OCI-LY7 (cell line): ENCODE measurements around the gene RNF40. TPM values are rescaled to one million over a fixed set of nuclear protein-coding genes. Genes with fewer than 3 reads are reported as not detected.

ENCODE experiments used
- BruUV-seq: library from RNA; stranded (reverse); fragments of 400-500 nt; replicated peaks from 2 replicates; lab custom pipeline; 2021; lab: Mats Ljungman, UMichigan
- CTCF ChIA-PET: fragments of 300-600 bp; sonication (Branson Sonifier 250); formaldehyde crosslinking; loops from one replicate; lab custom pipeline; 2022; ENCODE audit warnings: antibody characterized with exemption; ENCODE audit not compliant: unreplicated experiment; lab: Charles Lee
- POLR2A ChIA-PET: fragments of 300-600 bp; sonication (Branson Sonifier 250); formaldehyde crosslinking; loops from one replicate; lab custom pipeline; 2022; ENCODE audit warnings: antibody characterized with exemption; lab: Charles Lee
- DNase-seq: peaks from one replicate; pipeline ENCODE4 v3.0.0-alpha.2; 2015; ENCODE audit warnings: low spot score
- H2AFZ ChIP-seq: fragments of 200-600 bp; sonication (generic), shearing (Covaris generic); 2 replicates; pipeline ENCODE4 v1.6.1; 2014; ENCODE audit warnings: mild to moderate bottlenecking, antibody characterized with exemption, low read length, moderate library complexity
- H3K27ac ChIP-seq: fragments of 200-600 bp; sonication (generic); 2 replicates; pipeline ENCODE4 v1.5.1; 2014; ENCODE audit warnings: mixed run types, low read depth, mild to moderate bottlenecking, moderate library complexity, low read length, inconsistent platforms; ENCODE audit not compliant: poor library complexity, severe bottlenecking
- H3K36me3 ChIP-seq: fragments of 200-600 bp; sonication (generic); 2 replicates; pipeline ENCODE4 v1.6.1; 2014; ENCODE audit warnings: mild to moderate bottlenecking, antibody characterized with exemption, low read length, moderate library complexity, mixed read lengths; ENCODE audit not compliant: insufficient read depth
- H3K4me1 ChIP-seq: fragments of 200-600 bp; sonication (generic); 2 replicates; pipeline ENCODE4 v1.5.1; 2014; ENCODE audit warnings: mild to moderate bottlenecking, low read length; ENCODE audit not compliant: insufficient read depth, poor library complexity, severe bottlenecking
- H3K4me2 ChIP-seq: fragments of 200-600 bp; sonication (generic); 2 replicates; pipeline ENCODE4 v1.6.1; 2014; ENCODE audit warnings: mild to moderate bottlenecking, low read length
- H3K4me3 ChIP-seq: fragments of 200-600 bp; sonication (generic); 2 replicates; pipeline ENCODE4 v1.5.1; 2014; ENCODE audit warnings: mild to moderate bottlenecking, low read depth, low read length; ENCODE audit not compliant: poor library complexity, severe bottlenecking
- H3K79me2 ChIP-seq: fragments of 200-600 bp; sonication (generic); 2 replicates; pipeline ENCODE4 v1.6.1; 2016; ENCODE audit warnings: low read depth, mild to moderate bottlenecking, low read length, moderate library complexity, mixed read lengths; ENCODE audit not compliant: insufficient read depth
- H3K9me2 ChIP-seq: fragments of 200-600 bp; sonication (generic); 2 replicates; pipeline ENCODE4 v1.6.1; 2016; ENCODE audit warnings: mild to moderate bottlenecking, low read length, mixed read lengths; ENCODE audit not compliant: insufficient read depth
- H3K9me3 ChIP-seq: fragments of 200-600 bp; sonication (generic); 2 replicates; pipeline ENCODE4 v1.6.1; 2014; ENCODE audit warnings: mild to moderate bottlenecking, mixed run types, low read length, mixed read lengths
- H4K20me1 ChIP-seq: fragments of 200-600 bp; sonication (generic); 2 replicates; pipeline ENCODE4 v1.6.1; 2014; ENCODE audit warnings: mild to moderate bottlenecking, antibody characterized with exemption, low read length, moderate library complexity, mixed read lengths; ENCODE audit not compliant: insufficient read depth
- EZH2phosphoT487 ChIP-seq: fragments of 200-600 bp; sonication (generic); IDR thresholded peaks from 2 replicates; pipeline ENCODE4 v1.6.1; 2018; ENCODE audit warnings: low read depth, borderline replicate concordance, mild to moderate bottlenecking, mixed run types, antibody characterized with exemption, low read length, moderate library complexity, mixed read lengths
- intact Hi-C: fragments of 100-400 bp; cut with micrococcal nuclease; formaldehyde crosslinking; loops from one replicate; pipeline ENCODE4 v1.10.0; 2022; ENCODE audit not compliant: unreplicated experiment
- total RNA-seq, 2 experiments: library from RNA; depleted of rRNA in 1 of 2; stranded (reverse); fragments of >200 nt in 1 of 2; shearing (Covaris generic) in 1 of 2; gene quantifications; 2 replicates each; pipeline ENCODE4 v1.2.3, GENCODE V29; 2014 to 2022
- TF ChIP-seq, protein P1 (sequence below): fragments of 200-600 bp; sonication (generic); conservative IDR thresholded peaks from 2 replicates; pipeline ENCODE4 v1.5.1; 2014; ENCODE audit warnings: mild to moderate bottlenecking, antibody characterized with exemption, low read length, moderate library complexity, mixed read lengths

Gene RNF40
- total RNA-seq, 2 experiments from 2014 or later, result 70.5 to 108 TPM

DNA sequence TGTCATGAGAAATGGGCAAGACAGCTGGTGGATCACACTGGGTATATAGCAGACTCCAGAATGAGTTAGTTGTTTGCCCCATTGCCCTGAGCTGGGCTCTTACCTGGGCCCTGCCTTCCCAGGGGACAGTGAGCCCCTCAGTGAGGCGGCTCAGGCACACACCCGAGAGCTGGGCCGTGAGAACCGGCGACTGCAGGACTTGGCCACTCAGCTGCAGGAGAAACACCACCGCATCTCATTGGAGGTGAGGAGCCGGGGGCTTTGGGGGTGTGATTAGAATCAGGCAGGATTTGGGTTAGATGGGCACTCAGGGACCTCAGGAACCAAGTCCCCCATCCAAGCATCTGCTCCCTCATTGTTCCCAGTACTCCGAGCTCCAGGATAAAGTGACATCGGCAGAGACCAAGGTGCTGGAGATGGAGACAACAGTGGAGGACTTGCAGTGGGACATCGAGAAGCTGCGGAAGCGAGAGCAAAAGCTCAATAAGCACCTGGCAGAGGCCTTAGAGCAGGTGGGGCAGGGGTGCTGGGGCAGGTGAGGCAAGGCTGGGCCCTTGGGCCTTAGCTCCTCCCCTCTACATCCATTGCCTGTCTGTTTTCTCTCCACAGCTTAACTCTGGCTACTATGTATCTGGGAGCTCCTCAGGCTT, 2.8 kb downstream of the RNF40 start:
- H3K27ac ChIP-seq, result no peak overlapping the region
- H3K79me2 ChIP-seq, result peaks cover 20% of the 10 kb centered on the region; the same call in 1 of the 2 replicates
- H2AFZ ChIP-seq, result no peak overlapping the region
- no TSS peak for BruUV-seq
- POLR2A ChIA-PET, result interaction anchor here (1.1 kb wide), 1 partner anchor 17 kb away, joined by 3 read pairs; no protein-coding TSS in a partner anchor
- no peak overlapping the region for H3K4me3 ChIP-seq
- CTCF ChIA-PET, result no interaction called here
- H3K9me2 ChIP-seq, result no peaks in the 10 kb centered on the region
- TF ChIP-seq, protein P1, sequence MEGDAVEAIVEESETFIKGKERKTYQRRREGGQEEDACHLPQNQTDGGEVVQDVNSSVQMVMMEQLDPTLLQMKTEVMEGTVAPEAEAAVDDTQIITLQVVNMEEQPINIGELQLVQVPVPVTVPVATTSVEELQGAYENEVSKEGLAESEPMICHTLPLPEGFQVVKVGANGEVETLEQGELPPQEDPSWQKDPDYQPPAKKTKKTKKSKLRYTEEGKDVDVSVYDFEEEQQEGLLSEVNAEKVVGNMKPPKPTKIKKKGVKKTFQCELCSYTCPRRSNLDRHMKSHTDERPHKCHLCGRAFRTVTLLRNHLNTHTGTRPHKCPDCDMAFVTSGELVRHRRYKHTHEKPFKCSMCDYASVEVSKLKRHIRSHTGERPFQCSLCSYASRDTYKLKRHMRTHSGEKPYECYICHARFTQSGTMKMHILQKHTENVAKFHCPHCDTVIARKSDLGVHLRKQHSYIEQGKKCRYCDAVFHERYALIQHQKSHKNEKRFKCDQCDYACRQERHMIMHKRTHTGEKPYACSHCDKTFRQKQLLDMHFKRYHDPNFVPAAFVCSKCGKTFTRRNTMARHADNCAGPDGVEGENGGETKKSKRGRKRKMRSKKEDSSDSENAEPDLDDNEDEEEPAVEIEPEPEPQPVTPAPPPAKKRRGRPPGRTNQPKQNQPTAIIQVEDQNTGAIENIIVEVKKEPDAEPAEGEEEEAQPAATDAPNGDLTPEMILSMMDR, result no peak
- TF ChIP-seq EZH2phosphoT487, result no peak
- DNase-seq, result no peak
- peaks cover 79% of the 10 kb centered on the region for H3K36me3 ChIP-seq
- intact Hi-C loops, result no loop called here
- peaks cover 42% of the 10 kb centered on the region for H3K4me1 ChIP-seq
- no peak overlapping the region for H3K4me2 ChIP-seq
- no peaks in the 10 kb centered on the region for H3K9me3 ChIP-seq
- H4K20me1 ChIP-seq, result no peaks in the 10 kb centered on the region

DNA sequence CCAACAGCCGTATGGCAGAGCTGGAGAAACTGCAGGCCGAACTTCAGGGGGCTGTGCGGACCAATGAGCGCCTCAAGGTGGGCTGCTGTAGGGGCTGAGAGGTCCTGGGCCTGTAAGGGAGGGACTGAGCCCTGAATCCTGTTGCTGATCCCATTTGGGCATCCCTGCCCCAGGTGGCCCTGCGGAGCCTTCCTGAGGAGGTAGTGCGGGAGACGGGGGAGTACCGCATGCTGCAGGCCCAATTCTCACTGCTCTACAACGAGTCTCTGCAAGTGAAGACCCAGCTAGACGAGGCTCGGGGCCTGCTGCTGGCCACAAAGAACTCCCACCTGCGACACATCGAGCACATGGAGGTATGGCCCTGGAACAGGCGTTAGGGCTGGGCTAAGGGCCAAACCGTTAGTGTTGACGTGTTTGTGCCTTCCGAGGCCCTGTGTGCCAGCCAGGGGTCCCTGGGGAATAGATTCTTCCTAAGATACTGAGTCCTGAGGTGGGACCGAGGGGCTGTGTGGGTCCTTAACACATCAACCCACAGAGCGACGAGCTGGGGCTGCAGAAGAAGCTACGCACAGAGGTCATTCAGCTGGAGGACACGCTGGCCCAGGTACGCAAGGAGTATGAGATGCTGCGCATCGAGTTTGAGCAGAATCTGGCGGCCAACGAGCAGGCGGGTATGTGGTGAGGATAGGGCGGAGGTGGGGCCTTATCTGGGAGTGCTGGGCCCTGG, 4.2 kb downstream of the RNF40 start:
- no peak for DNase-seq
- no peak overlapping the region for H3K4me2 ChIP-seq
- peaks cover 14% of the 10 kb centered on the region; the same call in 1 of the 2 replicates for H3K79me2 ChIP-seq
- no peaks in the 10 kb centered on the region for H3K9me3 ChIP-seq
- TF ChIP-seq, protein P1, result no peak
- no peak for TF ChIP-seq EZH2phosphoT487
- H3K36me3 ChIP-seq, result peaks cover 85% of the 10 kb centered on the region
- no peaks in the 10 kb centered on the region for H4K20me1 ChIP-seq
- H3K4me1 ChIP-seq, result peaks cover 29% of the 10 kb centered on the region
- no peaks in the 10 kb centered on the region for H3K9me2 ChIP-seq
- no peak overlapping the region for H2AFZ ChIP-seq
- H3K4me3 ChIP-seq, result no peak overlapping the region
- CTCF ChIA-PET, result no interaction called here
- POLR2A ChIA-PET, result no interaction called here
- no TSS peak for BruUV-seq
- H3K27ac ChIP-seq, result no peak overlapping the region
- intact Hi-C loops, result no loop called here

DNA sequence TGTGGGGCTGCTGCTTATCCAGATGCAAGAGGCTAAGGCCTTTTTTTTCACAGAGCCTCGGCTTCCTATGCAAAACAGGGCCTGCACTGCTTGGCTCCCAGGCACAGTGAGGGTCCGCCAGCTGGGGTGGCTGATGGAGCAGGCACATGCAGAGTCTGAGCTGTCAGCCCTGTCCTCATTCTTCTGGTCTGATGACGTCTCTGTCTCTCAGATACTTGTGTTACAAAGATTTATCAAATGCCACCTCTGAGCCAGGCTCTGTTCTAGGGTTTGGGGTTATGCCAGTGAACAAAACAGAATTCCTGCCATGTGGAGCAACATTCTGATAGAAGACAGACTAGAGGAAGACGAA, 4.8 kb downstream of the RNF40 start:
- Histone ChIP-seq H3K27ac (peak overlapping the region; percentile 20), H4K20me1 (no peaks in the 10 kb centered on the region), H2AFZ (no peak overlapping the region), H3K9me3 (no peaks in the 10 kb centered on the region), H3K79me2 (peaks cover 14% of the 10 kb centered on the region; the same call in 1 of the 2 replicates), H3K9me2 (no peaks in the 10 kb centered on the region), H3K4me1 (peaks cover 29% of the 10 kb centered on the region), H3K4me3 (no peak overlapping the region), H3K4me2 (no peak overlapping the region), H3K36me3 (peaks cover 90% of the 10 kb centered on the region)
- BruUV-seq, result no TSS peak
- TF ChIP-seq EZH2phosphoT487, result no peak
- TF ChIP-seq, protein P1, result no peak
- CTCF ChIA-PET, result no interaction called here
- POLR2A ChIA-PET, result no interaction called here
- no peak for DNase-seq
- intact Hi-C loops, result no loop called here
